CD4-positive, alpha-beta T cell (primary cell): ENCODE results near the gene SUPT5H. TPM values are rescaled to one million over a fixed set of nuclear protein-coding genes. Genes with fewer than 3 reads are reported as not detected.
A peak's percentile ranks its signal among the peaks of the same experiment; 100 is the strongest.
"Not testable (repeated sequence)": the region's sequence is repeated elsewhere in the genome, so short reads cannot be mapped to it uniquely, and the experiment has no call there.

Experiments
- ATAC-seq: fragments of 200-7000 bp; cut with Tn5 transposase; one replicate; pipeline ENCODE4 v1.10.0; 2022; ENCODE audit warnings: mild to moderate bottlenecking; ENCODE audit not compliant: poor library complexity
- CTCF ChIA-PET: fragments of 350-600 bp; sonication (Branson Sonifier 250); formaldehyde crosslinking; loops from one replicate; lab custom pipeline; 2021; ENCODE audit warnings: antibody characterized with exemption, inconsistent platforms; lab: Charles Lee
- POLR2A ChIA-PET: fragments of 350-600 bp; sonication (Branson Sonifier 250); formaldehyde crosslinking; loops from one replicate; lab custom pipeline; 2021; ENCODE audit warnings: antibody characterized with exemption, inconsistent platforms; lab: Charles Lee
- DNase-seq, 14 experiments: peaks; one replicate each; pipeline ENCODE4 v3.0.0-alpha.2; 2013 to 2020; ENCODE audit warnings: mixed read lengths in 2 of 14
- H3K27ac ChIP-seq, 2 donors: one replicate each; pipeline versions ENCODE4 v1.5.1 to v1.7.0; 2013; ENCODE audit warnings: low read length in 2 of 2, low read depth in 1 of 2, mild to moderate bottlenecking in 1 of 2
- H3K27me3 ChIP-seq, 2 experiments: 1 replicate in 1 of 2; 2 replicates in 1 of 2; pipeline versions ENCODE4 v1.6.1 to v1.7.0; 2013; ENCODE audit warnings: low read length in 2 of 2, control low read depth in 1 of 2, mild to moderate bottlenecking in 1 of 2, moderate library complexity in 1 of 2; ENCODE audit not compliant: insufficient read depth in 2 of 2, control insufficient read depth in 1 of 2
- H3K36me3 ChIP-seq: one replicate; pipeline ENCODE4 v1.6.1; 2013; ENCODE audit warnings: low read length, control low read depth; ENCODE audit not compliant: insufficient read depth
- H3K4me1 ChIP-seq: one replicate; pipeline ENCODE4 v1.6.1; 2013; ENCODE audit warnings: low read length, control low read depth; ENCODE audit not compliant: insufficient read depth
- H3K4me3 ChIP-seq: one replicate; pipeline ENCODE4 v1.5.1; 2013; ENCODE audit warnings: mild to moderate bottlenecking, low read length, moderate library complexity
- H3K9me3 ChIP-seq, 2 experiments: 1 replicate in 1 of 2; 2 replicates in 1 of 2; pipeline versions ENCODE4 v1.6.1 to v1.7.0; 2013; ENCODE audit warnings: low read length in 2 of 2, mild to moderate bottlenecking in 2 of 2, control low read depth in 1 of 2, moderate library complexity in 1 of 2; ENCODE audit not compliant: control insufficient read depth in 1 of 2, insufficient read depth in 1 of 2
- H3K27ac Mint-ChIP-seq: one replicate; pipeline ENCODE4 v1.8.0; 2020; ENCODE audit warnings: mixed read lengths
- H3K27me3 Mint-ChIP-seq: one replicate; pipeline ENCODE4 v1.8.0; 2021; ENCODE audit warnings: mixed read lengths
- H3K36me3 Mint-ChIP-seq: one replicate; pipeline ENCODE4 v1.8.0; 2021; ENCODE audit warnings: low read depth, mixed read lengths
- H3K4me1 Mint-ChIP-seq: one replicate; pipeline ENCODE4 v1.8.0; 2021; ENCODE audit warnings: low read depth, mixed read lengths
- H3K4me3 Mint-ChIP-seq: one replicate; pipeline ENCODE4 v1.8.0; 2020; ENCODE audit warnings: mild to moderate bottlenecking, mixed read lengths
- H3K9me3 Mint-ChIP-seq: one replicate; pipeline ENCODE4 v1.8.0; 2020; ENCODE audit warnings: mixed read lengths
- CTCF ChIP-seq: fragments of 200-600 bp; IDR thresholded peaks from one replicate; pipeline ENCODE4 v1.8.0; 2022; ENCODE audit warnings: antibody characterized with exemption, mild to moderate bottlenecking
- intact Hi-C, 2 experiments: fragments of 100-400 bp; cut with DNase I in 1 of 2; cut with micrococcal nuclease in 1 of 2; formaldehyde crosslinking; loops; one replicate each; pipeline versions ENCODE4 v1.15.1 to v1.9.0; 2023 to 2025; cut with DNase I, micrococcal nuclease
- total RNA-seq, 174 experiments: library from RNA in 2 of 174; stranded (reverse) in 2 of 174; gene quantifications; one replicate each; pipeline ENCODE4 v1.2.3 and lab custom pipeline; 2021 to 2026

The SUPT5H gene
- total RNA-seq, 2 experiments from 2014 or later, result 322 to 333 TPM

DNA sequence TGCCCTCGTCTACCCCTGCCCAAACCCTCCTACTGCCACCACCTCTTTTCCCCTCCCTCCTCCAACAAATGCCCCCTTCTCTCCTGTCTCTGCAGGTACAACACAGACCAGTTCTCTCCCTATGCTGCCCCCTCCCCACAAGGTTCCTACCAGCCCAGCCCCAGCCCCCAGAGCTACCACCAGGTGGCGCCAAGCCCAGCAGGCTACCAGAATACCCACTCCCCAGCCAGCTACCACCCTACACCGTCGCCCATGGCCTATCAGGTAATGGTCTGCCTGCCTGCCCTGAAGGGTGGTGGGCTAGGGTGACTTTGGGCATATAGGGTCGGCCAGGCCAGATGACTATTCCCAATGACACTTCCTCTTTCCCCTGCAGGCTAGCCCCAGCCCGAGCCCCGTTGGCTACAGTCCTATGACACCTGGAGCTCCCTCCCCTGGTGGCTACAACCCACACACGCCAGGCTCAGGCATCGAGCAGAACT is 28.8 kb downstream of the SUPT5H start:
- peak; percentile 65 to 85 (median 72) for DNase-seq
- H3K27ac ChIP-seq, result no peak overlapping the region
- no peaks in the 10 kb centered on the region for H3K9me3 Mint-ChIP-seq
- no peaks in the 10 kb centered on the region for H3K27me3 Mint-ChIP-seq
- no peak overlapping the region for H3K4me3 Mint-ChIP-seq
- ATAC-seq, result peak; percentile 85
- H3K4me1 Mint-ChIP-seq, result no peaks in the 10 kb centered on the region
- H3K36me3 Mint-ChIP-seq, result peaks cover 76% of the 10 kb centered on the region
- ChIA-PET POLR2A (interaction anchor here (1.2 to 1.3 kb wide), 2 partner anchors 29 to 58 kb away, joined by 6 read pairs; partner anchors contain the start of genes EID2B and SUPT5H), CTCF (interaction anchor here (0.8 to 2.9 kb wide), 12 partner anchors 17 to 83 kb away, joined by 3 to 17 read pairs (median 4); partner anchors contain the start of genes EID2B, MED29, PAF1 and PLEKHG2)
- no peaks in the 10 kb centered on the region for H3K9me3 ChIP-seq
- H3K4me3 ChIP-seq, result no peak overlapping the region
- H3K27me3 ChIP-seq, result no peaks in the 10 kb centered on the region
- peak; percentile 70 for TF ChIP-seq CTCF
- intact Hi-C loops, result loop anchor here (1.0 kb wide), 2 partner anchors 58 to 197 kb away; partner anchors contain the start of gene EID2B (in 2 of the 2)
- H3K4me1 ChIP-seq, result no peaks in the 10 kb centered on the region
- H3K27ac Mint-ChIP-seq, result peak overlapping the region; percentile 36
- H3K36me3 ChIP-seq, result peaks cover 72% of the 10 kb centered on the region

DNA sequence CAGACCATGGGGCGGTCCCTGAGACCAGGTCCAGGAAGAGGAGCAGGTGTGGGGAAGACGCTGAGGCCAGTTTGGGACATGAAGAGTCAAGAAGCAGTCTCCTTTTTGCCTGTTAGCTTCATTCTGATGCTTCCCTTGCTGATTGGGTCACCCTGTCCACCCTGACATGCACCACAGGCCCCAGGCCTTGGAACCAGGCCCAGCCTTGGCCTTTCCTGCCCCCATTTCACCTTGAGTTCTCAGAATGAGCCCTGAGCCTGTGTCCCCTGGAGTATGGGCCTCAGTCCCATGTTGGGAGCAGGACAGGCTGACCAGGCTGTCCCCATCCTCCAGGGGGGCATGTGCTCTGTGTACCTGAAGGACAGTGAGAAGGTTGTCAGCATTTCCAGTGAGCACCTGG is 30.4 kb downstream of the SUPT5H start:
- H3K4me3 ChIP-seq, result no peak overlapping the region
- no peaks in the 10 kb centered on the region for H3K27me3 ChIP-seq
- Mint-ChIP-seq H3K4me1 (peaks cover 11% of the 10 kb centered on the region), H3K27ac (no peak overlapping the region), H3K27me3 (no peaks in the 10 kb centered on the region), H3K9me3 (no peaks in the 10 kb centered on the region), H3K36me3 (peaks cover 62% of the 10 kb centered on the region), H3K4me3 (no peak overlapping the region)
- ChIA-PET CTCF (interaction anchor here (0.6 to 2.9 kb wide), 3 partner anchors 16 to 78 kb away, joined by 3 to 17 read pairs (median 3); partner anchors contain the start of gene EID2B), POLR2A (no interaction called here)
- TF ChIP-seq CTCF, result no peak
- no peak overlapping the region for H3K27ac ChIP-seq
- ATAC-seq (no peak), DNase-seq (no peak)
- H3K36me3 ChIP-seq, result peaks cover 57% of the 10 kb centered on the region
- H3K4me1 ChIP-seq, result peaks cover 8% of the 10 kb centered on the region
- no peaks in the 10 kb centered on the region for H3K9me3 ChIP-seq
- intact Hi-C loops, result no loop called here

GRCh38 chr19:39479319-39479801 is 34.0 kb downstream of the SUPT5H start:
- Mint-ChIP-seq H3K27ac (peak overlapping the region; percentile 73), H3K4me3 (peak overlapping the region; percentile 92), H3K36me3 (peaks cover 49% of the 10 kb centered on the region), H3K4me1 (peaks cover 31% of the 10 kb centered on the region)
- H3K27me3 ChIP-seq, H3K27me3 Mint-ChIP-seq, H3K9me3 ChIP-seq, H3K4me3 ChIP-seq, ATAC-seq, H3K27ac ChIP-seq, H3K9me3 Mint-ChIP-seq, CTCF ChIA-PET, intact Hi-C loops, POLR2A ChIA-PET, DNase-seq: not testable (repeated sequence)
- H3K36me3 ChIP-seq, result peaks cover 33% of the 10 kb centered on the region
- H3K4me1 ChIP-seq, result peaks cover 23% of the 10 kb centered on the region
